Activated CD4-positive, alpha-beta T cell treated with anti-CD3 and anti-CD28 coated beads for 4 hours (primary cell): Measurements from ENCODE around the gene SLC3A2.
"Not testable (repeated sequence)": the region's sequence is repeated elsewhere in the genome, so short reads cannot be mapped to it uniquely, and the experiment has no call there.

Experiments
- DNase-seq, 2 donors: peaks; one replicate each; pipeline ENCODE4 v3.0.0-alpha.2; 2020

SLC3A2 gene

GRCh38 chr11:62852523-62853188 is 28.0 kb upstream of the SLC3A2 start:
- DNase-seq: no peak

- peak in 1 of 2 donors; percentile 28 for DNase-seq
Observed at GRCh38 chr11:62853279-62853965, 27.3 kb upstream of the SLC3A2 start.

GRCh38 chr11:62854013-62854824 is 26.5 kb upstream of the SLC3A2 start:
- no peak for DNase-seq

- DNase-seq: no peak
Observed at GRCh38 chr11:62854825-62855570, 25.7 kb upstream of the SLC3A2 start.

GRCh38 chr11:62855571-62856332 is 24.9 kb upstream of the SLC3A2 start:
- DNase-seq: peak; percentile 98 to 99

GRCh38 chr11:62856333-62856895 is 24.3 kb upstream of the SLC3A2 start:
- DNase-seq: no peak

GRCh38 chr11:62857541-62857982 is 23.1 kb upstream of the SLC3A2 start:
- DNase-seq: no peak

- DNase-seq: no peak
Observed at GRCh38 chr11:62858201-62858600, 22.5 kb upstream of the SLC3A2 start.

- DNase-seq: not testable (repeated sequence)
Observed at GRCh38 chr11:62859281-62859703, 21.4 kb upstream of the SLC3A2 start.

- DNase-seq: no peak
Observed at GRCh38 chr11:62860835-62861563, 19.7 kb upstream of the SLC3A2 start.

GRCh38 chr11:62861564-62862192 is 19.0 kb upstream of the SLC3A2 start:
- not testable (repeated sequence) for DNase-seq

GRCh38 chr11:62863687-62864335 is 16.9 kb upstream of the SLC3A2 start:
- no peak for DNase-seq

GRCh38 chr11:62865635-62866034 is 15.1 kb upstream of the SLC3A2 start:
- no peak for DNase-seq

- no peak for DNase-seq
Observed at GRCh38 chr11:62874851-62875250, 5.8 kb upstream of the SLC3A2 start.

- no peak for DNase-seq
Observed at GRCh38 chr11:62875698-62876478, 4.8 kb upstream of the SLC3A2 start.

- DNase-seq: no peak
Observed at GRCh38 chr11:62876712-62877111, 4.0 kb upstream of the SLC3A2 start.

GRCh38 chr11:62879235-62879978 is 1.3 kb upstream of the SLC3A2 start:
- DNase-seq: no peak

GRCh38 chr11:62880231-62880802 is 379 bp upstream of the SLC3A2 start:
- no peak for DNase-seq
